ENCODE results near the gene ACTN1. TPM values are rescaled to one million over a fixed set of nuclear protein-coding genes. Genes with fewer than 3 reads are reported as not detected.
A peak's percentile ranks its signal among the peaks of the same experiment; 100 is the strongest.

Gene ACTN1
- total RNA-seq, 1 donor from 2014 or later: 1,102 TPM

GRCh38 chr14:68921049-68921448 is 58.1 kb downstream of the ACTN1 start:
- TF ChIP-seq, protein P1, sequence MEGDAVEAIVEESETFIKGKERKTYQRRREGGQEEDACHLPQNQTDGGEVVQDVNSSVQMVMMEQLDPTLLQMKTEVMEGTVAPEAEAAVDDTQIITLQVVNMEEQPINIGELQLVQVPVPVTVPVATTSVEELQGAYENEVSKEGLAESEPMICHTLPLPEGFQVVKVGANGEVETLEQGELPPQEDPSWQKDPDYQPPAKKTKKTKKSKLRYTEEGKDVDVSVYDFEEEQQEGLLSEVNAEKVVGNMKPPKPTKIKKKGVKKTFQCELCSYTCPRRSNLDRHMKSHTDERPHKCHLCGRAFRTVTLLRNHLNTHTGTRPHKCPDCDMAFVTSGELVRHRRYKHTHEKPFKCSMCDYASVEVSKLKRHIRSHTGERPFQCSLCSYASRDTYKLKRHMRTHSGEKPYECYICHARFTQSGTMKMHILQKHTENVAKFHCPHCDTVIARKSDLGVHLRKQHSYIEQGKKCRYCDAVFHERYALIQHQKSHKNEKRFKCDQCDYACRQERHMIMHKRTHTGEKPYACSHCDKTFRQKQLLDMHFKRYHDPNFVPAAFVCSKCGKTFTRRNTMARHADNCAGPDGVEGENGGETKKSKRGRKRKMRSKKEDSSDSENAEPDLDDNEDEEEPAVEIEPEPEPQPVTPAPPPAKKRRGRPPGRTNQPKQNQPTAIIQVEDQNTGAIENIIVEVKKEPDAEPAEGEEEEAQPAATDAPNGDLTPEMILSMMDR (IDR thresholded peaks at IDR 0.05): no peak
- Mint-ChIP-seq H3K4me3 (ENCODE audit: unreplicated experiment) (no peak overlapping the region), H3K4me1 (ENCODE audit: low read depth) (peaks cover 86% of the 10 kb centered on the region), H3K27me3 (ENCODE audit: low read depth) (no peaks in the 10 kb centered on the region), H3K27ac (ENCODE audit: unreplicated experiment) (peak overlapping the region; percentile 84), H3K9me3 (ENCODE audit: low read depth) (no peaks in the 10 kb centered on the region), H3K36me3 (ENCODE audit: low read depth) (peaks cover 53% of the 10 kb centered on the region)
- no peak for DNase-seq (ENCODE audit: low spot score)

GRCh38 chr14:68919129-68919927 is 59.8 kb downstream of the ACTN1 start:
- TF ChIP-seq, protein P1 (IDR thresholded peaks at IDR 0.05): no peak
- no peak for DNase-seq (ENCODE audit: low spot score)
- peaks cover 54% of the 10 kb centered on the region for H3K36me3 Mint-ChIP-seq (ENCODE audit: low read depth)

GRCh38 chr14:68918612-68919011 is 60.5 kb downstream of the ACTN1 start:
- Mint-ChIP-seq H3K4me3 (ENCODE audit: unreplicated experiment) (no peak overlapping the region), H3K9me3 (ENCODE audit: low read depth) (no peaks in the 10 kb centered on the region), H3K36me3 (ENCODE audit: low read depth) (peaks cover 52% of the 10 kb centered on the region), H3K4me1 (ENCODE audit: low read depth) (peaks cover 76% of the 10 kb centered on the region), H3K27ac (ENCODE audit: unreplicated experiment) (peak overlapping the region; percentile 86), H3K27me3 (ENCODE audit: low read depth) (no peaks in the 10 kb centered on the region)
- TF ChIP-seq, protein P1 (IDR thresholded peaks at IDR 0.05): no peak
- DNase-seq (ENCODE audit: low spot score): no peak

More at GRCh38 chr14:68919129-68919927, 59.8 kb downstream of the ACTN1 start:
- Mint-ChIP-seq H3K27me3 (ENCODE audit: low read depth) (no peaks in the 10 kb centered on the region), H3K9me3 (ENCODE audit: low read depth) (no peaks in the 10 kb centered on the region), H3K27ac (ENCODE audit: unreplicated experiment) (peak overlapping the region; percentile 86), H3K4me1 (ENCODE audit: low read depth) (peaks cover 79% of the 10 kb centered on the region), H3K4me3 (ENCODE audit: unreplicated experiment) (no peak overlapping the region)

DNA sequence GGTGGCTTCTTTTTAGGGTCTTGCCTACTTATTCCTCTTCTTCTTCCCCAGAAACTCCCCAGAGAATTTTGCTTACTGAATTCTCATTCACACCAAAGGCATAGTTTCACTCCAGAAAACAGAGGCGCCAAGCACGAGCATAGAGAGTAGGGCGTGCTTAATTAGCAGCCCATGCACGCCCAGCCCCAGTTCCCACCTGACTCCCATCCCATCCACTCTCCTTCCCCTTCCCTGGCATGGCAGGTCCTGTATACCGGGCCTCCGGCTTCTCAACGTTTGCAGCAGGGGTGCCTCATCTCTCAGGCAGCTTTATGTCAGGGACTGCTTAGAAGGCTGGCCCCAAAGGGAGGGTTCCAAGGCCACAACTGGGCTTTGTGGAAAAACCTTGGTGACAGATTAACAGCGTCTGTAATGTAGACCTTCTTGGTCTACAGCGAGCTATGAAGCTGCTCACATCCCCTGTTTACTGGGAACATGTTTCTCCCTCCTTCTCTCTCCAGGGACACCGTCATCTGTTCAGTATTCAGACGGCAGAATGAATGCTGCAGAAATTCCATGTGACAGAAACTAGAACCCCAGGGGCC is 62.7 kb downstream of the ACTN1 start:
- H3K4me1 Mint-ChIP-seq (ENCODE audit: low read depth): peaks cover 76% of the 10 kb centered on the region
- TF ChIP-seq, protein P1 (IDR thresholded peaks at IDR 0.05): no peak
- H3K36me3 Mint-ChIP-seq (ENCODE audit: low read depth): peaks cover 56% of the 10 kb centered on the region
- no peak for DNase-seq (ENCODE audit: low spot score)
- H3K9me3 Mint-ChIP-seq (ENCODE audit: low read depth): no peaks in the 10 kb centered on the region
- peak overlapping the region; percentile 26 for H3K4me3 Mint-ChIP-seq (ENCODE audit: unreplicated experiment)
- peak overlapping the region; percentile 76 for H3K27ac Mint-ChIP-seq (ENCODE audit: unreplicated experiment)
- H3K27me3 Mint-ChIP-seq (ENCODE audit: low read depth): no peaks in the 10 kb centered on the region

- TF ChIP-seq, protein P1 (IDR thresholded peaks at IDR 0.05): no peak
- H3K36me3 Mint-ChIP-seq (ENCODE audit: low read depth): peaks cover 63% of the 10 kb centered on the region
- H3K4me1 Mint-ChIP-seq (ENCODE audit: low read depth): peaks cover 81% of the 10 kb centered on the region
- DNase-seq (ENCODE audit: low spot score): no peak
- no peaks in the 10 kb centered on the region for H3K9me3 Mint-ChIP-seq (ENCODE audit: low read depth)
- no peak overlapping the region for H3K4me3 Mint-ChIP-seq (ENCODE audit: unreplicated experiment)
- peak overlapping the region; percentile 77 for H3K27ac Mint-ChIP-seq (ENCODE audit: unreplicated experiment)
- no peaks in the 10 kb centered on the region for H3K27me3 Mint-ChIP-seq (ENCODE audit: low read depth)
These were observed 65.6 kb downstream of the ACTN1 start for GRCh38 chr14:68913516-68913915.
